ENCODE results near the gene LIPA. TPM values are rescaled to one million over a fixed set of nuclear protein-coding genes. Genes with fewer than 3 reads are reported as not detected.

LIPA gene
- total RNA-seq, 2 experiments from 2014 or later = 8.9 to 19.4 TPM

- intact Hi-C loops (cut with micrococcal nuclease; ENCODE audit: unreplicated experiment) = no loop called here
- Histone ChIP-seq H3K36me3 (ENCODE audit: insufficient read depth, low read length) (no peaks in the 10 kb centered on the region), H3K4me1 (ENCODE audit: insufficient read depth, low read length, poor library complexity, severe bottlenecking) (no peaks in the 10 kb centered on the region), H3K9me2 (ENCODE audit: insufficient read depth, low read length) (no peaks in the 10 kb centered on the region), H3K4me3 (ENCODE audit: low read depth, low read length, poor library complexity, severe bottlenecking) (no peak overlapping the region), H3K27ac (ENCODE audit: low read depth, low read length, poor library complexity, severe bottlenecking) (no peak overlapping the region), H2AFZ (ENCODE audit: low read length) (no peak overlapping the region), H3K79me2 (ENCODE audit: insufficient read depth, low read depth, low read length) (no peaks in the 10 kb centered on the region), H3K9me3 (ENCODE audit: low read length) (no peaks in the 10 kb centered on the region), H4K20me1 (ENCODE audit: insufficient read depth, low read length) (no peaks in the 10 kb centered on the region), H3K4me2 (ENCODE audit: low read length) (no peak overlapping the region)
- ChIA-PET POLR2A (no interaction called here), CTCF (ENCODE audit: unreplicated experiment) (no interaction called here)
- TF ChIP-seq EZH2phosphoT487 (IDR thresholded peaks at IDR 0.05; ENCODE audit: borderline replicate concordance, low read depth, low read length) (no peak), CTCF (conservative IDR thresholded peaks at IDR 0.05; ENCODE audit: low read length) (no peak)
- DNase-seq (ENCODE audit: low spot score) = no peak
- no TSS peak for BruUV-seq (replicated peaks)
Observed at GRCh38 chr10:89281606-89282395, 30.2 kb upstream of the LIPA start.

- ChIA-PET POLR2A (no interaction called here), CTCF (ENCODE audit: unreplicated experiment) (no interaction called here)
- TF ChIP-seq EZH2phosphoT487 (IDR thresholded peaks at IDR 0.05; ENCODE audit: borderline replicate concordance, low read depth, low read length) = no peak
- TF ChIP-seq CTCF (conservative IDR thresholded peaks at IDR 0.05; ENCODE audit: low read length) = no peak
- H3K27ac ChIP-seq (ENCODE audit: low read depth, low read length, poor library complexity, severe bottlenecking) = no peak overlapping the region
- BruUV-seq (replicated peaks) = no TSS peak
- no peaks in the 10 kb centered on the region for H3K36me3 ChIP-seq (ENCODE audit: insufficient read depth, low read length)
- H4K20me1 ChIP-seq (ENCODE audit: insufficient read depth, low read length) = no peaks in the 10 kb centered on the region
- H2AFZ ChIP-seq (ENCODE audit: low read length) = no peak overlapping the region
- no peak overlapping the region for H3K4me2 ChIP-seq (ENCODE audit: low read length)
- no peaks in the 10 kb centered on the region for H3K4me1 ChIP-seq (ENCODE audit: insufficient read depth, low read length, poor library complexity, severe bottlenecking)
- no peaks in the 10 kb centered on the region for H3K9me2 ChIP-seq (ENCODE audit: insufficient read depth, low read length)
- no peak overlapping the region for H3K4me3 ChIP-seq (ENCODE audit: low read depth, low read length, poor library complexity, severe bottlenecking)
- no peak for DNase-seq (ENCODE audit: low spot score)
- H3K9me3 ChIP-seq (ENCODE audit: low read length) = no peaks in the 10 kb centered on the region
- intact Hi-C loops (cut with micrococcal nuclease; ENCODE audit: unreplicated experiment) = no loop called here
- H3K79me2 ChIP-seq (ENCODE audit: insufficient read depth, low read depth, low read length) = no peaks in the 10 kb centered on the region
Observed at GRCh38 chr10:89280508-89280907, 28.9 kb upstream of the LIPA start.

- intact Hi-C loops (cut with micrococcal nuclease; ENCODE audit: unreplicated experiment) = no loop called here
- no peak for DNase-seq (ENCODE audit: low spot score)
- BruUV-seq (replicated peaks) = no TSS peak
- TF ChIP-seq CTCF (conservative IDR thresholded peaks at IDR 0.05; ENCODE audit: low read length) = no peak
- TF ChIP-seq EZH2phosphoT487 (IDR thresholded peaks at IDR 0.05; ENCODE audit: borderline replicate concordance, low read depth, low read length) = no peak
- H3K79me2 ChIP-seq (ENCODE audit: insufficient read depth, low read depth, low read length) = no peaks in the 10 kb centered on the region
- no peaks in the 10 kb centered on the region for H4K20me1 ChIP-seq (ENCODE audit: insufficient read depth, low read length)
- no peak overlapping the region for H3K4me3 ChIP-seq (ENCODE audit: low read depth, low read length, poor library complexity, severe bottlenecking)
- CTCF ChIA-PET (ENCODE audit: unreplicated experiment) = no interaction called here
- H3K9me2 ChIP-seq (ENCODE audit: insufficient read depth, low read length) = no peaks in the 10 kb centered on the region
- no peaks in the 10 kb centered on the region for H3K36me3 ChIP-seq (ENCODE audit: insufficient read depth, low read length)
- H3K27ac ChIP-seq (ENCODE audit: low read depth, low read length, poor library complexity, severe bottlenecking) = no peak overlapping the region
- no peak overlapping the region for H2AFZ ChIP-seq (ENCODE audit: low read length)
- H3K4me1 ChIP-seq (ENCODE audit: insufficient read depth, low read length, poor library complexity, severe bottlenecking) = no peaks in the 10 kb centered on the region
- H3K4me2 ChIP-seq (ENCODE audit: low read length) = no peak overlapping the region
- POLR2A ChIA-PET = interaction anchor here (0.5 kb wide), 1 partner anchor 30 kb away, joined by 5 read pairs; no protein-coding TSS in a partner anchor
- no peaks in the 10 kb centered on the region for H3K9me3 ChIP-seq (ENCODE audit: low read length)
Observed at GRCh38 chr10:89279421-89279869, 27.9 kb upstream of the LIPA start.
